ENCODE data around the gene RPS3.

DNA sequence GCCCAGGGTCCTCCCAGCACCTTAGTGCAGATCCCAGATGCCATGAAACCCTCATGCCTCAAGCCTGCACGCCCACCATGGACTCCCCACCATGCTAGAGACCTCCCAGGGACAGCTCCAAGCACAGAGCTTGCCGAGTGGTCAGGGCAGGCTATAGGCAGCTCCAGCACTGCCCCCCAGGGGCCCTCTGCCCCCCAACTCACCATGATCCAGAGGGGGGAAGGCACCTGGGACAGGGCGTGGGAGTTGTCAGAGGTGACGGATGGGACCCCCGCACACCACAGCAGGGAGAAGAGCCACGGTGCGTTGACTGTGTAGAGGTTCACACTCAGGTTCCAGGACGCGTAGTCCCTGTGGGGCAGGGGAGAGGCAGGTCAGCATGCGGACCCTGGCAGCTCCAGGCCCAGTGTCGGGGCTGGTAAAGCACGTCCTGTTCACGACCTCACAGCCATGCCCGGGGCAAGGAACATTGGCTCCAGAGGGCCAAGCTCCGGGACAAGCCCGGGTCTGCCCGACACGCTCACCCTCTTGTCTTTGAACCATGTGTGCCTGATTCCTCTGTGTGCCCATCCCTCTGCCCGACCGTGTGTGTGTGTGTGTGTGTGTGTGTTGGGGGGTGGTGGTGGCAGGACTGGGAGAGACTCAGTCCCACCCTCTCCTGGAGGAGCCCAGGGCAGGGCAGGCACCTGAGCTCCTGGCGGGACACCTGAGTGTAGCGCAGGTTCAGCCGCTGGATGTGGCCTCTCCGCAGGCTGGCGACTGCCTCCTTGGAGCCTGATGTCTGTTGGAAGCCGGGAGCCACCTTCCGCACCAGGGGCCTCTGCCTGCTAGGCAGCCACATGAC, 41.9 kb downstream of the RPS3 start:
- TF ChIP-seq, protein P1, sequence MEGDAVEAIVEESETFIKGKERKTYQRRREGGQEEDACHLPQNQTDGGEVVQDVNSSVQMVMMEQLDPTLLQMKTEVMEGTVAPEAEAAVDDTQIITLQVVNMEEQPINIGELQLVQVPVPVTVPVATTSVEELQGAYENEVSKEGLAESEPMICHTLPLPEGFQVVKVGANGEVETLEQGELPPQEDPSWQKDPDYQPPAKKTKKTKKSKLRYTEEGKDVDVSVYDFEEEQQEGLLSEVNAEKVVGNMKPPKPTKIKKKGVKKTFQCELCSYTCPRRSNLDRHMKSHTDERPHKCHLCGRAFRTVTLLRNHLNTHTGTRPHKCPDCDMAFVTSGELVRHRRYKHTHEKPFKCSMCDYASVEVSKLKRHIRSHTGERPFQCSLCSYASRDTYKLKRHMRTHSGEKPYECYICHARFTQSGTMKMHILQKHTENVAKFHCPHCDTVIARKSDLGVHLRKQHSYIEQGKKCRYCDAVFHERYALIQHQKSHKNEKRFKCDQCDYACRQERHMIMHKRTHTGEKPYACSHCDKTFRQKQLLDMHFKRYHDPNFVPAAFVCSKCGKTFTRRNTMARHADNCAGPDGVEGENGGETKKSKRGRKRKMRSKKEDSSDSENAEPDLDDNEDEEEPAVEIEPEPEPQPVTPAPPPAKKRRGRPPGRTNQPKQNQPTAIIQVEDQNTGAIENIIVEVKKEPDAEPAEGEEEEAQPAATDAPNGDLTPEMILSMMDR (IDR thresholded peaks at IDR 0.05): no peak
- no peak for TF ChIP-seq EZH2 (IDR thresholded peaks at IDR 0.05; ENCODE audit: borderline replicate concordance, insufficient read depth, low read depth, low read length, poor library complexity, severe bottlenecking)
